ENCODE data around the gene SMIM35.
A peak's percentile ranks its signal among the peaks of the same experiment; 100 is the strongest.

Gene SMIM35

GRCh38 chr11:118057251-118058145, 29.3 kb downstream of the SMIM35 start:
- DNase-seq (ENCODE audit: low read depth) = no peak

GRCh38 chr11:118056806-118057205, 30.0 kb downstream of the SMIM35 start:
- no peak for DNase-seq (ENCODE audit: low read depth)

GRCh38 chr11:118055966-118056365, 30.8 kb downstream of the SMIM35 start:
- DNase-seq (ENCODE audit: low read depth) = no peak

DNA sequence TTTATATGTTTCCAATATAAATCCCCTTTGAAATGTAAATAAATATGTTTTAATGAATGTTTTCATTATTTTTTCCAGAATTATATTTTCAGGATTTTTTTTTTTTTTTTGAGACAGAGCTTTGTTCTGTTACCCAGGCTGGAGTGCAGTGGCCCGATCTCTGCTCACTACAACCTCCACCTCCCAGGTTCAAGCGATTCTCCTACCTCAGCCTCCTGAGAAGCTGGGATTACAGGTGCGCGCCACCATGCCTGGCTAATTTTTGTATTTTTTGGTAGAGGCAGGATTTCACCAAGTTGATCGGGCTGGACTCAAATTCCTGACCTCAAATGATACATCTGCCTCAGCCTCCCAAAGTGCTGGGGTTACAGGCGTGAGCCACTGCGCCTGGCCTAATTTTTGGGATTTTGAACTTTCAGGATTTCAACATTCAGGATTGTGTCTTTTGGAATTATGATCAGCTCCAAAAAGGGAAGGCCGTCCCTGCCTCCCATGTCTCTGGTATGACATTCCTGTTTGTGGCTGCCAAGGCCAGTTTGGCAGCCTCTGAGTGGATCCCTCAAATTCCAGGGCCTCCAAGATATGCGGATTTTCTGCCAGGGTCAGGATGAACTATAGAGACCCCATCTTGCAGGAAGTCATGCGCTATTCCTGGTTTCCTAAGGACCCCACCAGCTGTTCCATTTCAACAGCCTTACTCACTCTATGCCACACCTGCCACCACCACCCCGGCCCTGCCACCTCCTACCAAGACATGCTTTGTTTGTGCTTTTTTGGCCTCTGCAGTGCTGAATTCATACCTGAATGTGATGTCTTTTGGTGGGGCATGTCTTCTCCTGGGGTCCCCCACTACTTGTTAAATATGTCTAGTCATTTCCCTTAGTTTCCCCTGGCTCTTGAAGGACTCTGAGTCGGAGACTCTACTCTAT, 31.8 kb downstream of the SMIM35 start:
- DNase-seq (ENCODE audit: low read depth) = no peak

DNA sequence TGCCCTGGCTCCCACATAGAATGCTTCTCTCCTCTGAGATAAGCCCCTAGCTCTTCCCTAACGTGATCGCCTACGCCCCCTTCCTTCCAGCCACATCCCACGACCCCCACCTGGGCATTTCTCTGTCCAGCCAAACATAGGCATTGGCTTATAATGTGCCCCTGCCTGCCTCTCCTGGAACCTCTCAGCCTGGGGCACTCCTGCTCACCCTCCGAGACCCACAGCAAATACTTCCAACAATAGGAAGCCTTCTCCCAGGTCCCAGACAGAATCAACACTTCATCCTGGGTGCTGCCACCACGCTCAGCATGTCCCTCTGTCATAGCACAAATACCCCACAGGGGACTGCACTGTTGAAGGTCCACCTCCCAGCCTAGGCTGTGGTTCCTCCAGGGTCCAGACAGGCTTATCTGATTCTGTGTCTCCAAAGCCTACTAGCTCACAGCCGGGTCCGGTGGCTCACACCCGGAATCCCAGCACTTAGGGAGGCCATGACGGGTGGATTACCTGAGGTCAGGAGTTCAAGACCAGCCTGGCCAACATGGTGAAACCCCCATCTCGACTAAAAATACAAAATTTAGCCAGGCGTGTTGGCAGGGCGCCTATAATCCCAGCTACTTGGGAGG, 34.1 kb downstream of the SMIM35 start:
- DNase-seq (ENCODE audit: low read depth) = no peak

DNA sequence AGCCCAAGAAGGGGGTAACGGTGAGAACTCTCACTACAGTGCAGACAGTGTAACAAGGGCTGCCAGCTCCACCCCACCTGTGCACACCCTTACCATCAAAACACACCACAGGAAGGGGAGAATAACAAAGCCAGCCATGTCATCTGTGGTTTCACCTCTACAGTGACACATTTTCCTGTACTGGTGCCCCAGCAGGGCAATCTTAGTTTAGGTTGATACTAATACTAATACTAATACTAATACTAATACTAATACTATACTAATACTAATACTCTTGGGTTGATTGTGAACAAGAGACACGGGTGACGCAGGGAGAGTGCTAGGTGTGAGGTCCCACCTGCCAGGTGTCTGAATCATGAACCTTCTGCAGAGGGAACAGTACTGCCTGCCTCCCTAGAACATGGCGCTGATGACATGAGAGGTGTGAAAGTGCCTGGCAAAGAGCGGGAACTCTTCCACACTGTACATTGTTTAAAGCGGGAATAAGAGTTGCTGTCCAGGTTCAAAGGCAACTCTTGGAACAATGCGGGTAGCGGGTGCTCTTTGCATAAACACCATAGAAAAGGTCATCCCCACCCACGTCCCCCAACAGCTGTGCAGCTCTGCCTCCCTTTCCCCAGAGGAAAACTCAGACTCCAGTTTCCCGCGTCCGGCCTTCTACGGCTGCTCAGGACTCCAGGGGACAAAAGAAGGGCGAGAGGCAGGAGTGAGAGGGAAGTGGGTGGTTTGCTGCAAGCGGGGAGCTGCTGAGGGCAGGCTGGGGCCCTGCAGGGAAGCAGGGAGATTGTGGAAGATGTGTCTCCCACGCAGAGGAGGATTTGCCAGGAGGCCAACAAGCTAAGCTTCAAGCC, 34.9 kb downstream of the SMIM35 start:
- DNase-seq (ENCODE audit: low read depth) = peak; percentile 51

GRCh38 chr11:118051136-118051610, 35.6 kb downstream of the SMIM35 start:
- no peak for DNase-seq (ENCODE audit: low read depth)

DNA sequence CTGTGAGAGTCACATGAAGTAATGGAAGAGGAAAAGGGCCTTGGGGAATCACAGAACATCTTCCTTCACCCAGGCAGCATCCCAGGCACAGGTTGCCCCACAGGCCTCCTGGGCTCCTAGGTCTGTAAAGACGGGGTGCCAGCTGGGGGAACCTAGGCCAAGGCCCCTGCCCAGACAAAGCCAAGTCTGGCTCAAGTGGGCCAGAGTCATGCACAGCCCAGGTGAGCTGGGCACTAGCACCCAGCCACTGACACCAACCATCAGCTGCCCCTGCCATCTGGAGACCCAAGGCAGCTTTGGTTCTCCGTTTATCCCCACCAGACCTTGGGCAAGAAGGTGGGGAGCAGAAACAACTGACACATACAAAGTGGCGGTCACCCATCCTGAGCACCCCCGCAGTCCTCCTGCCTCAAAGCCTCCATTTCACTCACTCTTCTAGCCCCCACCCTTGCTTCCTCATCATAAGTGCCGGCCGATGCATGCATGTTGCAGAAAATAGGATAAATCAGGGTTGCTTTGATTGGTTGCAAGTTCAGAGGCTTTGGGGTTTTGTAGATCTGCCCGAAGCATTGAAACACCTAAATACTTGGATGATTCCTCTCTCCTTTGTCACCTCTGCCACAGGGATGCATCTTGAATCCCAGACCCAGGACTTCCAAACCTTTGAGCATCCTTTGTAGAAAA, 36.4 kb downstream of the SMIM35 start:
- DNase-seq (ENCODE audit: low read depth) = no peak

DNA sequence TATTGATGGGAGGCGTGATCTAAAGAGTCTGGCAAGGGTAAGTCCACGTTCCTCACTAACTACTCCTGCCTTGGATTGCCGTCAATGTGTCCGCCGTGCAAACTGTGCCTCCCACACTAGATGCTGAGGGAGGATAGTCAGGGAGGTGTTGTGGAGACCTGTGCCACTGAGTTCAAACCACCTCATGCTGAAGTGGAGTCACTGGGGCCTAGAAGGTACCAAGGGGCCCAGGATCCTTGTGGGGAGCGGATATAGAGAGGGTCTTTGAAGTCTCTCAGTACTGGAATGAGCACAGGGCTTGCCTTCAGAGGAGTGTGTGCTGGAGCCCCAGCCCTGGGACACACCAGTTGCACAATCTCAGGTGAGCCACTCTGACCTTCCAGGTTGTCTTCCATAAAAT, 37.0 kb downstream of the SMIM35 start:
- no peak for DNase-seq (ENCODE audit: low read depth)

DNA sequence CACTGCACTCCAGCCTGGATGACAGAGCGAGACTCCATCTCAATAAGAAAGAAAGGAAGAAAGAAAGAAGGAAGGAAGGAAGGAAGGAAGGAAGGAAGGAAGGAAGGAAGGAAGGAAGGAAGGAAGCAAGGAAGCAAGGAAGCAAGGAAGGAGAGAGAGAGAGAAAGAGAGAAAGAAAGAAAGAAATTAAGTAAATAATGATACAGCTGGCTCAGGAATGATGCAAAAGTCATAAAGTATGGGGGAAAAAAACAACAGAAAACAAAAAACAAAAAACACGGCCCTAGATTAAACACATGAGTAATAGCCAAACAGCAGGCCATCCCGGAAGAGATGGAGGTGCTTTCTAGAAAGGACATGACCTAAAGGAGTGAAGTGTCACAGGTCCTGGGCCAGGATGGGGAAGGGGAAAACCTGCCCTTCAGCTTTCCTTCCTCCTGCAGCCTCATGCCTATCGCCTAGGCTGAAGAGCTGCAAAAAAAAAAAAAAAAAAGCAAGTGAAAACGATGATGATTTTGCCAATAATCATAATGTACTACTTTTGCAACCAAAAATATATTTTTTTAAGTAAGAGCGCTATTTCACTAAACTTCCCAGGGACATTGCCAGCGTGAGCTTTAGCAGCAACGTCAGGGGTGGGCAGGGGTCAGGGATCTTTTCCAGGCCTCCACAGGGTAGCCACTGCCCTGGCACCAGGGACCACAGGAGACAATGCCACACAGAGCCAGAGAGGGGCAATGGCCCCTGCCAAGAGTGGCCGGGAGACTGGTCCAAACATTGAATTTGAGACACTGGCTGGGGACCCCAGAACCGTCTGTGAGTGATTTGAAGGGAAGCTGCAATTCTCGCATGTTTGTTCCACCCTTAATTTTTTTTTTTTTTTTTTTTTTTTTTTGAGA, 38.0 kb downstream of the SMIM35 start:
- no peak for DNase-seq (ENCODE audit: low read depth)

- DNase-seq (ENCODE audit: low read depth) = no peak
These were observed 39.0 kb downstream of the SMIM35 start for GRCh38 chr11:118047749-118048148.

- DNase-seq (ENCODE audit: low read depth) = no peak
These were observed 39.6 kb downstream of the SMIM35 start for GRCh38 chr11:118046964-118047700.

DNA sequence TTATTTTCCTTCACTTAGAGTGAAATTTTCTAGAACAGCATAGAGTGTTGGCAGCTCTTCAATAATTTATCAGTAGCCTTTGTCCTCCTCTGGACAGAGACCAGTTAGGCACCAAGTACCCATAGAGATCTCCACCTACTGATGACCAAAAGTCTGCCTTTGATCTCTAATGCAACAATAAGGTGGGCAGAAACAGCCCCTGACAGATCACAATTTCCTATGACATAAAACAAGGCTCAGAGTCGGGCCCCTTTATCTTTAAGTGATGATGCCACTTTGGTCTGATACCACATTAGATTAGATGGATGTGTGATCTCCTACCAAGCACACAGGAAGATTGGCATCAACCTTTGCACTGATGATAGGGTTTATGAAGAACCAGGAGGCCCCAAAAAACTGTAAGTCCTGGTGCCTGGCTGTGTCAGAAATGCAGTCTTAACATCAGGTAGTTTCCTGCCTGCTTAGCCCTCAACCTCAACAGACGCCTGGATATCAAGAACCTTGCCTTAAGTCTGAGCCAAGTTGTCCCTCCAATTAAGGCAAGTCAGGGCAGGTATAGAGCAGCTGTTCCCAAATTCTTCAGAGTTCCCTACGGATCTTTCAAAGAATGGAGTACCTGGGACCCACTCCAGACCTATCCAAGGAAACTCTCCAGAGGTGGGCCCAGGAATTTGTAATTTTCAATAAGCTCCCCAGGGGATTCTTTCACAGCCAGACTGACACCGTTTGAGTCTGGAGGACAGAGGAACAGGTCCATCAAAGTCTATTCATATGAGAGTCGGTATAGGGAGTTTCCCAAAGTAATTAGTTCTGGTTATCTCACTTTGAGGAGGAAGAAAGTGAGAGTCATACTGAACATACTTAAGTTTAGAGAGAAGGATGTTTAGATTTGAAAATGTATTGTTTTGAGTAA, 40.5 kb downstream of the SMIM35 start:
- DNase-seq (ENCODE audit: low read depth) = no peak

DNA sequence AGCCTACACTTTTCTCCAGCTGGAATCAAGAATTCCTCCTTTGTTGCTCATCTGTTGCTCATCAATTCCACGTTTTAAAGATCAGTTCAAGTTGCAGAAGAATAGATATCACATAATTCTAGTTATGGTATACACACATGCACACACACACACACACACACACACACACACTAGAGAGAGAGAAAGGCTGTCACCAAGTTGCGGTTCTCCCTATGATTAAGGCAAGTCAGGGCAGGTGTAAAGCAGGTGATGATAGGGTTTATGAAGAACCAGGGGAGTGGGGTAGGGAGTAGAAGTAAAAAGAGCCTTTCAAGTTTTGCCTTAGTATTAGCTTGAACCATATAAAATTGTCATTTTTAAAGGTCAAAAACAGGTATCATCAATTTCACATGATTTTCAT, 41.6 kb downstream of the SMIM35 start:
- DNase-seq (ENCODE audit: low read depth) = no peak

DNA sequence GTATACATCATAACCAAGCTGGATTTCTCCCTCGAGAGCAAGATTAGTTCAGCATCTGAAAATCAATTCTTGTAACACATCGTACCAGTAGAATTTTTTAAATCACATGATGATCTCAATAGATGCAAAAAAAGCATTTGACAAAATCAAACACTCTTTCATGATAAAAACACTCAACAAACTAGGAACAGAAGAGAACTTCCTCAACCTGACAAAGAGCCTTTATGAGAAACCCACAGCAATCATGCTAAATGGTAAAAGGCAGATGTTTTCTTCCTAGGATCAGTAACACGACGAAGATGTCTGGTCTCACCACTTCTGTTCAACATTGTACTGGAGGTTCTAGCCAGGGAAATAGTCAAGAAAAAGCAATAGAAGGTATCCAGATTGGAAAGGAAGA, 44.0 kb downstream of the SMIM35 start:
- no peak for DNase-seq (ENCODE audit: low read depth)

GRCh38 chr11:118042141-118042540, 44.6 kb downstream of the SMIM35 start:
- no peak for DNase-seq (ENCODE audit: low read depth)

GRCh38 chr11:118033443-118033842, 53.3 kb downstream of the SMIM35 start:
- no peak for DNase-seq (ENCODE audit: low read depth)

DNA sequence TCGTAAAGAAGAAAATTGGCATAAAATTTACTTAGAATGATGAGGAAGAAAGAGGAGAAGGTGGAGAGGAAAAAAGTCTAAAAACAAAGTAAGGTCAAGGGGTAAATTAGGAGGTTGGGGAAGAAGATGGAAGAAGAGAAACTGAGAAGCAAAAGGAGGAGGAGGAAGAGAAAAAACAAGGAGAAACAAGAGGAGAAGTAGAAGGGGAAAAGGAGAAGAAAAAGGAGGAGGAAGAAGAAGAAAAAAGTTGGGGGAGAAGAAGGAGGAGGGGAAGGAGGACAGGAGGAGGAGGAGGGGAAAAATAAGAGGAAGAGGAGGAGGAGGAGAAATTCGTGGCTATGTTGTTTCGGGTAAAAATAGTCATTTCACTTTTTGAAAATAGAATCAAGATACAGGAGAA, 58.1 kb downstream of the SMIM35 start:
- DNase-seq (ENCODE audit: low read depth) = no peak
